ENCODE measurements around the gene RAB3D. TPM values are rescaled to one million over a fixed set of nuclear protein-coding genes. Genes with fewer than 3 reads are reported as not detected.

Gene RAB3D
- total and polyA plus RNA-seq, 2 experiments from 2014 or later: 3.8 to 21.2 TPM

DNA sequence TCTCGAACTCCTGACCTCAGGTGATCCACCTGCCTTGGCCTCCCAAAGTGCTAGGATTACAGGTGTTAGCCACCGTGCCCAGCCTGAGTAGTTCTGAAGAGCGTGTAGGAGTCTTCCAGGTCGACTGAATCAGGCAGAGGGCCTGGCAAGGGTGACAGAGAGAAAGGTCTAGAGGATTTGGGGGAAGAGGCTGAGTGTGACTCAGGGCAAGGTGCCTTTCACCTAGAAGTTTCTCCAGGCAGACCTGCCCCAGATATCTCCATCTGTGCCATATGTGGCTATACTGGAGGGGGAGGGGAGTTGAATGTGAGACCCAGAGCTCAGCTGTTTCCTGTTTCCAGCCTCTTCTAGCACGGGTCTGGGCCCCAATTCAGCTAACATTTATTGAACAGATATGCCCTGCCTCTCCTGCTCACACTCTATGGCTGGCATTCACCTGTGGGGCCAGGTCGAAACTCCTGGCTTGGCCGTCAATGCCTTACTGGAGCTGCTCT is 8.1 kb upstream of the RAB3D start:
- peaks cover 33% of the 10 kb centered on the region for H3K27me3 Mint-ChIP-seq (ENCODE audit: insufficient read depth, low read depth, poor library complexity)
- no peak overlapping the region for H2AFZ ChIP-seq

GRCh38 chr19:11346104-11346940 is 6.9 kb upstream of the RAB3D start, which contains the start of the genes CCDC159 and TMEM205:
CCDC159 (plus strand) TSS chr19:11346519; CDS start chr19:11346607, 88 bp downstream.
TMEM205 (minus strand) TSS chr19:11346268; CDS start chr19:11345619, 649 bp downstream.
- Mint-ChIP-seq H3K9me3 (peaks cover 8% of the 10 kb centered on the region; the same call in 1 of the 3 replicates), H3K27ac (peak within 1 kb of the TSS; percentile 93), H3K4me1 (peaks cover 21% of the 10 kb centered on the region), H3K27me3 (ENCODE audit: insufficient read depth, low read depth, poor library complexity) (peaks cover 32% of the 10 kb centered on the region), H3K36me3 (ENCODE audit: low read depth) (peaks cover 12% of the 10 kb centered on the region), H3K4me3 (peak within 1 kb of the TSS; percentile 95)
- no peaks in the 10 kb centered on the region for H3K79me2 ChIP-seq (replicated peaks; ENCODE audit: insufficient read depth)
- no peaks in the 10 kb centered on the region for H3F3A ChIP-seq (replicated peaks; ENCODE audit: low read depth)
- H3K9me2 ChIP-seq (ENCODE audit: insufficient read depth): no peaks in the 10 kb centered on the region
- H3K36me3 ChIP-seq (ENCODE audit: insufficient read depth): no peaks in the 10 kb centered on the region
- peaks cover 5% of the 10 kb centered on the region; the same call in 1 of the 2 replicates for H3K4me1 ChIP-seq (ENCODE audit: insufficient read depth)
- peak within 1 kb of the TSS; percentile 80 for H3K4me2 ChIP-seq
- 0 out of 2 replicates have a peak within 1 kb of the TSS, but pooled peaks have one; percentile 0 for H3K27ac ChIP-seq (ENCODE audit: low read depth)
- H3K27me3 ChIP-seq (ENCODE audit: insufficient read depth): no peaks in the 10 kb centered on the region
- no peaks in the 10 kb centered on the region for H4K20me1 ChIP-seq (replicated peaks; ENCODE audit: insufficient read depth)
- DNase-seq (ENCODE audit: low spot score) (peak; percentile 100), ATAC-seq (peak; percentile 96)
- peak within 1 kb of the TSS; percentile 45 for H2AFZ ChIP-seq
- H3K4me3 ChIP-seq: peak within 1 kb of the TSS; percentile 61
- no peak for TF ChIP-seq ZNF114 (CRISPR knock-in tag; IDR thresholded peaks at IDR 0.05)
- TF ChIP-seq, protein P1, sequence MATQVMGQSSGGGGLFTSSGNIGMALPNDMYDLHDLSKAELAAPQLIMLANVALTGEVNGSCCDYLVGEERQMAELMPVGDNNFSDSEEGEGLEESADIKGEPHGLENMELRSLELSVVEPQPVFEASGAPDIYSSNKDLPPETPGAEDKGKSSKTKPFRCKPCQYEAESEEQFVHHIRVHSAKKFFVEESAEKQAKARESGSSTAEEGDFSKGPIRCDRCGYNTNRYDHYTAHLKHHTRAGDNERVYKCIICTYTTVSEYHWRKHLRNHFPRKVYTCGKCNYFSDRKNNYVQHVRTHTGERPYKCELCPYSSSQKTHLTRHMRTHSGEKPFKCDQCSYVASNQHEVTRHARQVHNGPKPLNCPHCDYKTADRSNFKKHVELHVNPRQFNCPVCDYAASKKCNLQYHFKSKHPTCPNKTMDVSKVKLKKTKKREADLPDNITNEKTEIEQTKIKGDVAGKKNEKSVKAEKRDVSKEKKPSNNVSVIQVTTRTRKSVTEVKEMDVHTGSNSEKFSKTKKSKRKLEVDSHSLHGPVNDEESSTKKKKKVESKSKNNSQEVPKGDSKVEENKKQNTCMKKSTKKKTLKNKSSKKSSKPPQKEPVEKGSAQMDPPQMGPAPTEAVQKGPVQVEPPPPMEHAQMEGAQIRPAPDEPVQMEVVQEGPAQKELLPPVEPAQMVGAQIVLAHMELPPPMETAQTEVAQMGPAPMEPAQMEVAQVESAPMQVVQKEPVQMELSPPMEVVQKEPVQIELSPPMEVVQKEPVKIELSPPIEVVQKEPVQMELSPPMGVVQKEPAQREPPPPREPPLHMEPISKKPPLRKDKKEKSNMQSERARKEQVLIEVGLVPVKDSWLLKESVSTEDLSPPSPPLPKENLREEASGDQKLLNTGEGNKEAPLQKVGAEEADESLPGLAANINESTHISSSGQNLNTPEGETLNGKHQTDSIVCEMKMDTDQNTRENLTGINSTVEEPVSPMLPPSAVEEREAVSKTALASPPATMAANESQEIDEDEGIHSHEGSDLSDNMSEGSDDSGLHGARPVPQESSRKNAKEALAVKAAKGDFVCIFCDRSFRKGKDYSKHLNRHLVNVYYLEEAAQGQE (IDR thresholded peaks at IDR 0.05; ENCODE audit: unreplicated experiment): no peak
- no peak for TF ChIP-seq JUNB (IDR thresholded peaks at IDR 0.05; ENCODE audit: unreplicated experiment)
- peak; percentile 54 for TF ChIP-seq POLR2AphosphoS5 (IDR thresholded peaks at IDR 0.05; ENCODE audit: low read depth)

More for the DNA sequence above, 8.1 kb upstream of the RAB3D start:
- DNase-seq (ENCODE audit: low spot score) (no peak), ATAC-seq (no peak)
- H3F3A ChIP-seq (replicated peaks; ENCODE audit: low read depth): no peaks in the 10 kb centered on the region
- Mint-ChIP-seq H3K27ac (no peak overlapping the region), H3K9me3 (peaks cover 8% of the 10 kb centered on the region; the same call in 1 of the 3 replicates), H3K4me3 (peak overlapping the region; percentile 95), H3K4me1 (peaks cover 21% of the 10 kb centered on the region), H3K36me3 (ENCODE audit: low read depth) (peaks cover 1% of the 10 kb centered on the region; the same call in 2 of the 3 replicates)
- no peak overlapping the region for H3K27ac ChIP-seq (ENCODE audit: low read depth)
- no peaks in the 10 kb centered on the region for H3K36me3 ChIP-seq (ENCODE audit: insufficient read depth)
- no peaks in the 10 kb centered on the region for H3K27me3 ChIP-seq (ENCODE audit: insufficient read depth)
- no peaks in the 10 kb centered on the region for H4K20me1 ChIP-seq (replicated peaks; ENCODE audit: insufficient read depth)
- H3K9me2 ChIP-seq (ENCODE audit: insufficient read depth): no peaks in the 10 kb centered on the region
- H3K4me1 ChIP-seq (ENCODE audit: insufficient read depth): peaks cover 5% of the 10 kb centered on the region; the same call in 1 of the 2 replicates
- H3K4me2 ChIP-seq: no peak overlapping the region
- no peak overlapping the region for H3K4me3 ChIP-seq
- TF ChIP-seq NANOG (IDR thresholded peaks at IDR 0.05; ENCODE audit: borderline replicate concordance): no peak
- TF ChIP-seq, protein P1 (IDR thresholded peaks at IDR 0.05; ENCODE audit: unreplicated experiment): no peak
- TF ChIP-seq POLR2AphosphoS5 (IDR thresholded peaks at IDR 0.05; ENCODE audit: low read depth): no peak
- no peak for TF ChIP-seq STAT1 (IDR thresholded peaks at IDR 0.05; ENCODE audit: unreplicated experiment)
- no peak for TF ChIP-seq ZNF331 (CRISPR knock-in tag; IDR thresholded peaks at IDR 0.05; ENCODE audit: low read depth)
- no peaks in the 10 kb centered on the region for H3K79me2 ChIP-seq (replicated peaks; ENCODE audit: insufficient read depth)
